ENCODE data around the gene ITPRIPL2. TPM values are rescaled to one million over a fixed set of nuclear protein-coding genes. Genes with fewer than 3 reads are reported as not detected.

The ITPRIPL2 gene
- total and polyA plus RNA-seq, 2 of the 13 experiments (the other 11 are each of a cell fraction or from before 2014, with no cell fraction given): 5.9 to 12.6 TPM

DNA sequence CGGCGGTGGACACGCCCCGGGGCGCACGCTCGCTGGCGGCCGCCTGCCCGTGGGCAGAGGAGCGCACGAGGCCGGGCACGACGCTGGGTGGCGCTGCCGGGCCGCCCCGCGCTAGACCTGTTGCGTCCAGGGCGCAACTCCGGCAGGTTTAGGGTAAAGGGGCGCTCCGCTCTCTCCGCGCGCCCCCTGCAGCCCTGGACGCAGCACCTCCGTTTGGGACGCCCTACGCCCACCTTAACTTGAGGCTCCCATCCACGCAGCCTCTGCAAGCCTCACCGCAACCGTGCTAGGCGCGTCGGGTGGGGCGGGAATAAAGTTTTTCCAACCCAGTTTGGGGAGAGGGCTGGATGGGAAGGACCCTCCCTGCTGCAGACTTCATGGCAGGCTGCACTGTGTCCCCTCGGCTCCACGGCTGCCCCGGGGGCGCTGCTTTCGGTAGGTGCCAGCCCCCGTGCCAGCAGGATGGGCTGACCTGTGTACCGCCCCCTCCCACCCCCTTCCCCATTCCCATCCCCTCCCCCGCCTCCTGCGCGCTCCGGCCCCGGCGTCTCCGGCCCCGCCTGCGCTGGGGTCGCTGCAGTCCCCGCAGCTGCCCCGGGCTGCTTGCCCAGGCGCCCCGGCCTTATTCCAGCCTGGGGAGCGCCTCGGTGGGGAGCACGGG lies 54.1 kb downstream of the ITPRIPL2 start, which contains the start of gene SYT17 (continued):
- TF ChIP-seq NPAS2 (CRISPR knock-in tag; IDR thresholded peaks at IDR 0.05; ENCODE audit: borderline replicate concordance) (no peak), MLLT10 (CRISPR knock-in tag; IDR thresholded peaks at IDR 0.05) (no peak), TEAD3 (CRISPR knock-in tag; optimal IDR thresholded peaks at IDR 0.05; ENCODE audit: borderline replicate concordance) (peak; percentile 9), ZBTB25 (CRISPR knock-in tag; IDR thresholded peaks at IDR 0.05) (peak; percentile 40; the same call in 1 of the 2 replicates), CSRNP1 (CRISPR knock-in tag; IDR thresholded peaks at IDR 0.05) (no peak), SRSF1 (optimal IDR thresholded peaks at IDR 0.05; ENCODE audit: low read depth, low read length) (peak; percentile 39), YEATS2 (CRISPR knock-in tag; IDR thresholded peaks at IDR 0.05; ENCODE audit: borderline replicate concordance) (no peak), HOXD1 (CRISPR knock-in tag; IDR thresholded peaks at IDR 0.05) (no peak), SMAD1 (CRISPR knock-in tag; IDR thresholded peaks at IDR 0.05; ENCODE audit: borderline replicate concordance, low read depth) (no peak), GATAD1 (CRISPR knock-in tag; IDR thresholded peaks at IDR 0.05) (no peak), GATA4 (IDR thresholded peaks at IDR 0.05; ENCODE audit: borderline replicate concordance, low read depth) (no peak), CBX2 (IDR thresholded peaks at IDR 0.05; ENCODE audit: low read depth, low read length) (no peak), CBX2 (CRISPR knock-in tag; IDR thresholded peaks at IDR 0.05; ENCODE audit: low read depth) (no peak), REXO4 (CRISPR knock-in tag; IDR thresholded peaks at IDR 0.05; ENCODE audit: borderline replicate concordance) (no peak), SIX4 (CRISPR knock-in tag; IDR thresholded peaks at IDR 0.05) (peak; percentile 19; the same call in 1 of the 2 replicates), RFX3 (CRISPR knock-in tag; IDR thresholded peaks at IDR 0.05) (no peak), ZNF569 (CRISPR knock-in tag; IDR thresholded peaks at IDR 0.05; ENCODE audit: borderline replicate concordance) (no peak), SNAPC5 (CRISPR knock-in tag; IDR thresholded peaks at IDR 0.05; ENCODE audit: borderline replicate concordance) (no peak), DR1 (CRISPR knock-in tag; IDR thresholded peaks at IDR 0.05) (peak; percentile 32; the same call in 1 of the 2 replicates)
- TF ChIP-seq, protein P1, sequence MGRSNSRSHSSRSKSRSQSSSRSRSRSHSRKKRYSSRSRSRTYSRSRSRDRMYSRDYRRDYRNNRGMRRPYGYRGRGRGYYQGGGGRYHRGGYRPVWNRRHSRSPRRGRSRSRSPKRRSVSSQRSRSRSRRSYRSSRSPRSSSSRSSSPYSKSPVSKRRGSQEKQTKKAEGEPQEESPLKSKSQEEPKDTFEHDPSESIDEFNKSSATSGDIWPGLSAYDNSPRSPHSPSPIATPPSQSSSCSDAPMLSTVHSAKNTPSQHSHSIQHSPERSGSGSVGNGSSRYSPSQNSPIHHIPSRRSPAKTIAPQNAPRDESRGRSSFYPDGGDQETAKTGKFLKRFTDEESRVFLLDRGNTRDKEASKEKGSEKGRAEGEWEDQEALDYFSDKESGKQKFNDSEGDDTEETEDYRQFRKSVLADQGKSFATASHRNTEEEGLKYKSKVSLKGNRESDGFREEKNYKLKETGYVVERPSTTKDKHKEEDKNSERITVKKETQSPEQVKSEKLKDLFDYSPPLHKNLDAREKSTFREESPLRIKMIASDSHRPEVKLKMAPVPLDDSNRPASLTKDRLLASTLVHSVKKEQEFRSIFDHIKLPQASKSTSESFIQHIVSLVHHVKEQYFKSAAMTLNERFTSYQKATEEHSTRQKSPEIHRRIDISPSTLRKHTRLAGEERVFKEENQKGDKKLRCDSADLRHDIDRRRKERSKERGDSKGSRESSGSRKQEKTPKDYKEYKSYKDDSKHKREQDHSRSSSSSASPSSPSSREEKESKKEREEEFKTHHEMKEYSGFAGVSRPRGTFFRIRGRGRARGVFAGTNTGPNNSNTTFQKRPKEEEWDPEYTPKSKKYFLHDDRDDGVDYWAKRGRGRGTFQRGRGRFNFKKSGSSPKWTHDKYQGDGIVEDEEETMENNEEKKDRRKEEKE (IDR thresholded peaks at IDR 0.05): no peak
- TF ChIP-seq, protein P2, sequence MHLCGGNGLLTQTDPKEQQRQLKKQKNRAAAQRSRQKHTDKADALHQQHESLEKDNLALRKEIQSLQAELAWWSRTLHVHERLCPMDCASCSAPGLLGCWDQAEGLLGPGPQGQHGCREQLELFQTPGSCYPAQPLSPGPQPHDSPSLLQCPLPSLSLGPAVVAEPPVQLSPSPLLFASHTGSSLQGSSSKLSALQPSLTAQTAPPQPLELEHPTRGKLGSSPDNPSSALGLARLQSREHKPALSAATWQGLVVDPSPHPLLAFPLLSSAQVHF (CRISPR knock-in tag; IDR thresholded peaks at IDR 0.05): no peak

All from HepG2 (cell line).